Measurements from ENCODE around the gene SPINK4.

DNA sequence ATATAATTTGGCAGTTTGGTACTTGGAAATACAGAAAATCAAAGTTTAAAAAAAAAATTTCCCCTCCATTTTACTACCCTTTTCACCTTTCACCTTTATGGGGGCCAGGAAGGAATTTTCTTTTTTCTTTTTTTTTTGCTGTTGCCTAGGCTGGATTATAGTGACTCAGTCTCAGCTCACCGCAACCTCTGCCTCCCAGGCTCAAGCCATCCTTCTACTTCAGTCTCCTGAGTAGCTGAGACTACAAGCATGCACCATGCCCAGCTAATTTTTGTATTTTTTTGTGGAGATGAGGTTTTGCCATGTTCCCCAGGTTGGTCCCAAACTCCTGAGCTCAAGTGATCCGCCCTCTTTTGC is 34.0 kb downstream of the SPINK4 start:
- TF ChIP-seq, protein P1, sequence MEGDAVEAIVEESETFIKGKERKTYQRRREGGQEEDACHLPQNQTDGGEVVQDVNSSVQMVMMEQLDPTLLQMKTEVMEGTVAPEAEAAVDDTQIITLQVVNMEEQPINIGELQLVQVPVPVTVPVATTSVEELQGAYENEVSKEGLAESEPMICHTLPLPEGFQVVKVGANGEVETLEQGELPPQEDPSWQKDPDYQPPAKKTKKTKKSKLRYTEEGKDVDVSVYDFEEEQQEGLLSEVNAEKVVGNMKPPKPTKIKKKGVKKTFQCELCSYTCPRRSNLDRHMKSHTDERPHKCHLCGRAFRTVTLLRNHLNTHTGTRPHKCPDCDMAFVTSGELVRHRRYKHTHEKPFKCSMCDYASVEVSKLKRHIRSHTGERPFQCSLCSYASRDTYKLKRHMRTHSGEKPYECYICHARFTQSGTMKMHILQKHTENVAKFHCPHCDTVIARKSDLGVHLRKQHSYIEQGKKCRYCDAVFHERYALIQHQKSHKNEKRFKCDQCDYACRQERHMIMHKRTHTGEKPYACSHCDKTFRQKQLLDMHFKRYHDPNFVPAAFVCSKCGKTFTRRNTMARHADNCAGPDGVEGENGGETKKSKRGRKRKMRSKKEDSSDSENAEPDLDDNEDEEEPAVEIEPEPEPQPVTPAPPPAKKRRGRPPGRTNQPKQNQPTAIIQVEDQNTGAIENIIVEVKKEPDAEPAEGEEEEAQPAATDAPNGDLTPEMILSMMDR (IDR thresholded peaks at IDR 0.05; ENCODE audit: poor library complexity) = no peak
- no peak for TF ChIP-seq EZH2 (IDR thresholded peaks at IDR 0.05; ENCODE audit: borderline replicate concordance)
